ENCODE measurements around the gene UBE2J2.

UBE2J2 gene

DNA sequence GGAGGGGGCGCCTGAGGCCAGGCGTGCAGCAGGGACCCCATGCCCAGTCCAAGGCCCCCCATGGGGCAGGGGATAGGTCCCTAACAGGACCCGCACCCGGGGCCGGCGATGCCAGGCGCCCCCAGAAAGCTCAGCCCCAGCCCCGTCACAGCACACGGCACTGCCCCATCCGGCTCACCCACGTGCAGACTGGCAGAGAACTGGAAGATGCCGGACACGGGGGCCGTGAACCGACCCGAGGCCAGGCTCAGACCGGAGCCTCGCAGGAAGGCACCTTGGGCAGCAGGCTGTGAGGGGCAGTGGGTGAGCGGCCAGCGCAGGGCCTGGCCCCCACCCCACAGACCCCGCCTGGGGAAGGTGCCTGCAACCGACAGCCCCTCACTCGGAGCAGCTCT is 30.4 kb downstream of the UBE2J2 start:
- DNase-seq (ENCODE audit: insufficient read length, low spot score) (no peak), FAIRE-seq (no peak)
- no peak for TF ChIP-seq POLR2A (IDR thresholded peaks at IDR 0.05; ENCODE audit: low read depth, low read length)

DNA sequence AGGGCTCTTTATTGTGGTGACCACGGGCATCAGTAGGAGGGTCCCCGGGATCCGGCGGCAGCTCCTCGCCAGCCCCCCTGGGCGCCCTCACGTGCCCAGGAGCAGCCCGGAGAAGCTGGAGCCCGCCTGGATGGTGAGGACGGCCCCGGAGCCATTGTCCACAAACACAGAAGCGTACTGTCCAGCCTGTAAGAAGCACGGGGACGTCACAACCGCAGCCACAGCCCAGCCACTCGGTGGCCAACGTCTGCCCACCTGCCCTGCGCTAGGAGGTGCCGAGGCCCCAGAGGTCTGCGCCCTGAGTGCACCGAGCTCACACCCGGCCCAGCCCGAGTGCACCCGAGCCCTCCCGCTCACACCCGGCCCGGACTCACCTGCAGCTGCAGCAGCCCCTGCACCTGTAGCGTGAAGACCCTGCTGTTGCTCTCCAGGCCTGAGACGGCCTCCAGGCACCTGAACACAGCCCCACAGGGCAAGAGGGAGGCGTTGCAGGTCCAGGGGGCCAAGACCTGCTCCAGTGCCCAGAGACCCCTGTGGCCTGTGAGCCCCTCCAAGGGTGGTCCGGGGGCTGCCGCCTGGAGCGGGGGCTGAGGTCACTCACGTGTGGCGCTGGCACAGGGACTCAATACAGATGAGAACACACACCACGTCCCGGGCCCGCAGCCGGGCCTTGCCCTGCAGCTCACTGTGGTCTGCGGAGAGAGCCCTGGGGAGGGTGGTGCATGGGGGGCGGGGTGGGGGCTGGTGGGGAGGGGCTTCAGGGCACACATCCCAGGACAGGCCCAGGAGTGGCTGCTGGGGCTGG is 31.0 kb downstream of the UBE2J2 start:
- FAIRE-seq (no peak), DNase-seq (ENCODE audit: insufficient read length, low spot score) (no peak)
- no peak for TF ChIP-seq POLR2A (IDR thresholded peaks at IDR 0.05; ENCODE audit: low read depth, low read length)

DNA sequence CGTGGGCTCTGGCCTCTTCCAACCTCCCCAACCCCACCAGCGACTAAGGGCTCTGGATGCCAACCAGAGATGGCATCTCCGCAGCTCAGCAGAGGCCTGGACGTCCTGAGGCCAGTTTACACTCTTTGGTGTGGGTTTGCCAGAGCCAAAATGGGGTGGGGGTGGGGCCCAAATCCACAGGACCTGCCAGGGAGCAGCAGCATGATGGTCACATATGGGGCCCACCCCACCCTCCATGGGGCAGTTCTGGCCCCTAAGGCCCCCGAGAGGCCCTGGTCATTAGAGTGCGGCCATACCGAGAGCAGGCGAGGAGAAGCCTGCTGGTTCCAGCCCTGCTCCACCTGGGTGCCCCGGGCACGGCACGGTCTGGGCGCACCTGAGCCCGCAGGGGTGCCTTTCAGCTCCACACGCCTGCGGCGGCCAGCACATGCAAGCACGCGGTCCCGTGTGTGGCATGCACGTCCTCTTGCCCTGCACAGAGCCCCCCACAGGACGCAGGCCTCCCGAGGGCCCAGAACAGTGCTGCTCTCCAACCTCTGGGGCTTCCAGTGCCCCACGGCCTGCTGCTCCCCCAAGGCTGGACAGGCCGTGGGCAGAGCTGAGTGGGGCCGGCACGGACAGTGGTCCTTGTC is 31.9 kb downstream of the UBE2J2 start:
- FAIRE-seq (no peak), DNase-seq (ENCODE audit: insufficient read length, low spot score) (no peak)
- TF ChIP-seq POLR2A (IDR thresholded peaks at IDR 0.05; ENCODE audit: low read depth, low read length), result no peak

DNA sequence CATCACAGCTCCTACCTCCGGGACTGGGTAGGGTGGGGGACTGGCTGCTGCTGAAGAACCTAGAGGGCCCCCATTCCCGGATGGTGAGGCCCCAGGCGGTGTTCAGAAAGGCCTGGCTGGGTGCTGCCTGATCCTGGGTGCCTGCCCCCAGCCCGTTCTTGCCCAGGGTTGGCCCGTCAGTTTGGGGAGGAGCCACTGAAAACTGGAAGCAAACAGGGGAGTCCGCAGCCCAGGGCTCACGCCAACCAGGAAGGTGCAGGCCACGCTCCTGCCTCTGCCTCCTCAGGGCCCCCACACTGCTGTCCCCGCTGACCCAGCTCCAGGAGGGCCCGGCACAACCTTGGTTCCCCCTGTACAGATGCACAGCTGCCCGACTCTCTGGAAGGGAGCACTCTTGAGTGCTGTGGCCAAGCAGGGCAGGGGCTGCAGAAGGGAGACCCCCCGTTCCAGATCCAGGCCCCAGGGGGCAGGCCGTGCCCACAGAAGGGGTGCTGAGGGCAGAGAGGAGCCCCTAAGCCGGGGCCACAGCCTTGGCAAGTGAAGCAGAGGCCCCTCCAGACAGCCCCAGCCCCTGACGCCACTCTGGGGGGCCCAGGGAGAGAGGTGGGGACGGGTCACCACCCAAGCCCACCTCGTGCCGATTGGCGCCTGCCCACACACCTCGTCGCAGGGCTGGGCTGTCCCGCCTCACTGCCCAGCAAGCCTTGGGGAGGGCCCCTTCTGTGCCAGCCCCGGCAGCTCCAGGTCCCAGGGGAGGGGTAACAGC is 32.6 kb downstream of the UBE2J2 start:
- DNase-seq (ENCODE audit: insufficient read length, low spot score) (no peak), FAIRE-seq (no peak)
- TF ChIP-seq POLR2A (IDR thresholded peaks at IDR 0.05; ENCODE audit: low read depth, low read length), result no peak

DNA sequence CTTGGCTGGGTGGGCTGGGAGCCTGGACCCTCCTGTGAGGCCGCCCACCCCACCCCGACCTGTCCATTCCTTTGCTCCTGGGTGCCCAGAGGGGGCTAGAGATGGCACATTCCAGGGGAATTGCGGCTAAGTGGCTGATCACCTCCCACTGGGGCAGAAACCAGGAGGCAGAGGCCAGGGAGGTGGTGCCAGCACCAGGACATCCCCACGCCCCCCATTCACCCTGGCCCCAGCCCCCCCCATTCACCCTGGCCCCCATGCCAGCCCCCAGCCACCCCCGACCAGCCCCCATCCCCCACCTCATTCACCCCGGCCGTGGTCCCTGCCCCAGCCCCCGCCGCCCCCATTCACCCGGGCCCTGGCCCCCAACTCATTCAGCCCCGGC is 33.3 kb downstream of the UBE2J2 start:
- FAIRE-seq, result no peak
- no peak for DNase-seq (ENCODE audit: insufficient read length, low spot score)
- TF ChIP-seq POLR2A (IDR thresholded peaks at IDR 0.05; ENCODE audit: low read depth, low read length), result no peak

DNA sequence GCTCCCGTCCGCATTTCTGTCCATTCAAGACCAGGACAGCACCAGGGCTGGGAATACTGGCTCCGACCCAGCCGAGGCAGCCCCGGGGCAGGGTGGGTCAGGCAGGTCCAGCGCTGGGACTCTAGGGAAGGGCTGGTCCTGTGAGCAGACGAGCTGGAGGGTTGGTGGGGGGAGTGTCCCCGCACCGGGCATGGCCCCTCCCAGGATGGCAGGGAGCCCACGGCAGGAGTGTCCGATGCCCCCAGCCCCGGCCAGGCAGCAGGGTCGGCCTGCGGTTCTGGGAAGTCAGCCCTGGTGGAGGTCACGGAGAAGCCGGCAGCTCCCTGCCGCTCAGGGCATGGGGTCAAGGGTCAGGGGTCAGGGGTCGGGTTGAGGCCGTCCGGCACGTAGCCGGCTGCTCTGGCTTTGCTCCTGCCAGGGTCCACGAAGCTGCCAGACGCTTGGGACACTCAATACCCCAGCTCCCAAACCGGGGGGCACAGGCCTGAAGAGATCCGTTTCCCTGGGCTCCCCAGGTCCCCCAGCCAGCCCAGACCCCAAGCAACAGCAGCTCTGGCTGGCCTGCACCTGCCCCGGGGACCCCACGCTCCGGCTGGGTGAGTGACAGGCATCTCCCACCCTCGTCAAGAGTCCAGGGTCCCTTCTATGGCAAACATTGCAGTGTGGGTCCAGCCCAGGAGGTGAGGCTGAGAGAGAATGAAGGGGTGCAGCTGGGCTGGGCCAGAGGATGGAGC is 33.9 kb downstream of the UBE2J2 start:
- no peak for TF ChIP-seq POLR2A (IDR thresholded peaks at IDR 0.05; ENCODE audit: low read depth, low read length)
- DNase-seq (ENCODE audit: insufficient read length, low spot score) (no peak), FAIRE-seq (no peak)

DNA sequence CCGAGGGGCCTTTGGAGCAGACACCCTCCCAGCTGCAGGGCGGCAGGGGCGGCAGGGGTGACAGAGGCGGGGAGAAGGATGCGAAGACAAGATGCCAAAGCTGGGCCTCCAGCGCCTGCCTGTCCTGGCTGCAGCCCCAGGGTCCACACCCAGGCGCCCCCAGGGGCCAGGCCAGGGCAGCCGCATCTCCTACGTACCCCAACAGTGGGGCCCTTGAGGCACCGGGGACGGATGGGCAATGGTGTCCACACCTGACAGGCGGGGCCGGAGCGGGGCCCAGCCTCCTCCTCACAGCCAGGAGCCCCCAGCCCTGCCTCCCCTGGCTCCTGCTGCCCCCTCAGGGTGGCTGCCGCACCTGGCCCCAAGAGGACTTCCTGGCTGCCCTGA is 34.4 kb downstream of the UBE2J2 start:
- DNase-seq (ENCODE audit: insufficient read length, low spot score) (no peak), FAIRE-seq (no peak)
- no peak for TF ChIP-seq POLR2A (IDR thresholded peaks at IDR 0.05; ENCODE audit: low read depth, low read length)

DNA sequence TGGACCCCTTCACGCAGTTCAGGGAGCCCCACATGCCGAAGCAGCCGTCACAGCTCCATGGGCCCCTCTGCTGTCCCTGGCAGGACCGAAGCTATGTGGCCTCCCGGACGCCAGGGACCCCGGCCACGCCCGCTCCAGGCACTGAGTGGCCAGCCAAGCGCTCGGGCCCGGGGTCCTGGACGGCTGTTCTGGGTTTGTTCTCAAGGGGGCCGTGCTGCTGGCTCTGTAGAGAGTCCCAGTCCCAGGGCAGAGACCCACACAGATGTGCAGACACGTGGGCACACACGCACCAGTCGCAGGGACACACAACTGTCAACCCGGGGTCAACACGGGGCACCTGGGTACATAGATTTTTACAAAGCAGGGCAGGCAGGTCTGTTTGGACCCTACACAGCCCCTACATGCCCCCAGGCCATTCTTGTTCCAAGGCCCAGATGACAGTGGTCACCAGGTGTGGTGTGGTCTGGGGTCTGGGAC is 34.9 kb downstream of the UBE2J2 start:
- no peak for FAIRE-seq
- TF ChIP-seq POLR2A (IDR thresholded peaks at IDR 0.05; ENCODE audit: low read depth, low read length), result no peak
- DNase-seq (ENCODE audit: insufficient read length, low spot score), result no peak

DNA sequence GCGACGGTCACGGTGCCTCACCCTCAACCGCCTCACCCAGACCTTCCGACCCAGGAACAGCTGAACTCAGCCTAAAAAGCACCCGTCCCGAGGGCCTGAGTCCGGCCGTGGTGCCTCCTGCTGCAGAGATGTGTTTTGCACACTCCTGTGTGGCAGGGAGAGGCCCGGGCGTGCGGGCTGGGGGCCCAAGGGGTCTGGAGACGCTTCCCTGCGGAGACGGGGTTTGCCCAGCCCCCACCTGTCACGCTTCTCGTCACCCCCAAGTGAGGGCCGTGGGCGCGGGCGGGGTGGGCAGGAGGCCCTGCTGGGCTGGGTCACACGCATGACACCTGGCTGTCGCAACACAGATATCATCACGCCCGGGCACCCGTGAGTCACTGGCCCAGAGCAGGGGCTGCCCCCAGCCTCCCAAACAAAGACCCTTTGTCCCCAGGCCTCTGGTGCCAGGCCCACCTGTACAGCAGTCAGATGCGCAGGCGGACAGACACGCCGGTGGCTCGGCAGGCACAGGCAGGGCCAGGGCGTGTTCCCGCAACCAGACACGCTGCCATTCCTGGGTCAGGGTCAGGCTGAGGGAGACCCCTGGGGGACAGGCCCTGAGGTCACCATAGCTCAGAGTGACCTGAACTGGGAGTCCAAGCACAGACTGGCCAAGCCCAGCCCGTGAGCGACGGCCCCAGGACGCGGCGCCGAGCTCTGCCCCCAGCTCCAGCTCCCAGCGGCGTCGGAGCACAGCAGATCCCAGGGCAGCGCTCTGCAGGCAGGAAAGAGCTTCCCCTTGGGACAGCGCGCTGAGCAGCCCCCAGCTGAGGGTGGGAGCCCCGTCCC is 35.6 kb downstream of the UBE2J2 start:
- no peak for FAIRE-seq
- no peak for TF ChIP-seq POLR2A (IDR thresholded peaks at IDR 0.05; ENCODE audit: low read depth, low read length)
- DNase-seq (ENCODE audit: insufficient read length, low spot score), result no peak

DNA sequence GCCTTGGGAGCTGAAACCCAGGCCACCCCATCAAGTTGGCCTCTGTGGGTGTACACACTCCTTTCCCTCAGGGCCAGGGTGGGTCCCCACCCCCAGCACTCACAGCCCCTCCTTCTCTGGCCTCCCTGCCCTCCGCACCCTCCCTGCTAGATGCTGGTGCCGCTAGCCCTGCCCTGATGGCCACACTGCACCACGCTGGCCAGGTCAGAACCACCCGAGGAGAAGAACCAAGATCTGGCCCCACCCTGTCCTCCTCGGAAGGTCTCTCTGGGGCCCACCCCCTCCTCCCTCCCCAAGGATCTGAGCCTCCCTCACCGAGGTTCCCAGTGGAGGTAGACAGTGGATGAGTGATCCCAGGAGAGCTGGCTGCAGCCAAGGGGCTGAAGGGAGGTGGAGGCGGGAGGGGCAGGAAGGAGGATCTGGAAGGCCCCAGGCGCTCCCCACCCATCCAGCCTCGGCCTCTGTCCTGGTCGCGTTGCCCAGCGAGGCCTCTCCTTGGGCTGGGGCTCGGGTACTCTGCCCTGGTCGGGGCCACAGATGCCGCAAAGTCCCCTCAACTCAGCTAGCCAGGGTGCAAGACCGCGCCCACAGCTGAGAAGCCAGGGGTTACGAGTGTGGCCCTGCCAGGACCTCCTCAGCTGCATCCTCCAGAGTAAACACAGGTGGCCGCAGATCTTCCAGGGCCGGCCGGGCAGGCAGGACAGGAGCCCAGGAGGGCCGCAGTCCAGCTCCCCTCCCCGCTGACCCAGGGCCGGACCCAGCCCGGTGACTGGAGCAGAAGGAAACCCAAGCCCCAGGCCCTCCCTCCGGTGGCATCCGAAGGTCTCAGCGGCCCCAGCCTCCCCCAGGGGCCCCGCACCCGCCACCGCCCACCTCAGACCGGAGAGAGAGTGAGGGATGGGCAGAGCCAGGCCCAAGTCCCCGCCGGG is 36.4 kb downstream of the UBE2J2 start:
- no peak for DNase-seq (ENCODE audit: insufficient read length, low spot score)
- no peak for FAIRE-seq
- 0 out of 2 replicates have a peak, but pooled peaks have one; percentile 9 for TF ChIP-seq POLR2A (IDR thresholded peaks at IDR 0.05; ENCODE audit: low read depth, low read length)

DNA sequence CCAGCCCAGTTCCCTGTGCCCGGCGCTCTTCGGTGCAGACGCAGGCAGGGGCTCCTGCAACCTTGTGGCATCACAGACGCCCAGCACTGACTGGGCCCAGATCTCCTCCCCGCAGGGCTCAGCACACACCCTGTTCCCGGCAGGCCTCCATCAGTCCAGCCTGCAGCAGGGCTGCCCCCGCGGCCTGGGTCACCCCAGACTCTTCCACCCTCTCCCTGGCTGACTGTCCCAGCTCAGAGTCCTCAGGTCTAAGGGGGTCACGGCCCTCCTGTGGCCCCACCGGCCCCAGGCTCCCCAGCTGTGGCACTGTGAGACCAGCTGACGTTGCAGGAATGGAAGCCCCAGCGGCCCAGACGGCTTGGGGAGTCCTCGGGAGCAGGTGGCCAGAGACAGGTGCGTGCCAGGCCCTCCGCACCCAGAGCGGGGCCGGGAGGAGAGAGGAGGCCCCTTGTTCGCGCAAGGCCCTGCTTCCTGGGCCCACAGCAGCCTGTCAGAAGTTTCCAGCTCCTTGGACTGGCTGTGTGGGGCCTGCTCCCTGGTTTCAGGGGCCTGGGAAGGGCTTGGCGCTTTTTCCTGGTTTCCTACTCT is 37.4 kb downstream of the UBE2J2 start:
- DNase-seq (ENCODE audit: insufficient read length, low spot score), result no peak
- no peak for TF ChIP-seq POLR2A (IDR thresholded peaks at IDR 0.05; ENCODE audit: low read depth, low read length)
- no peak for FAIRE-seq
